Placental epithelial cell (primary cell): ENCODE results near the gene TANC1. TPM values are rescaled to one million over a fixed set of nuclear protein-coding genes. Genes with fewer than 3 reads are reported as not detected.

Experiments
- small RNA-seq: library from RNA; depleted of rRNA; stranded (forward); fragments of <200 nt; gene quantifications from one replicate; pipeline ENCODE3, GENCODE V24; 2012
- total RNA-seq: library from RNA; depleted of rRNA; stranded (reverse); fragments of >200 nt; gene quantifications from 2 replicates; pipeline ENCODE4 v1.2.3, GENCODE V29; 2012

Gene TANC1
- 21.6 TPM in 2 replicates for total RNA-seq

DNA sequence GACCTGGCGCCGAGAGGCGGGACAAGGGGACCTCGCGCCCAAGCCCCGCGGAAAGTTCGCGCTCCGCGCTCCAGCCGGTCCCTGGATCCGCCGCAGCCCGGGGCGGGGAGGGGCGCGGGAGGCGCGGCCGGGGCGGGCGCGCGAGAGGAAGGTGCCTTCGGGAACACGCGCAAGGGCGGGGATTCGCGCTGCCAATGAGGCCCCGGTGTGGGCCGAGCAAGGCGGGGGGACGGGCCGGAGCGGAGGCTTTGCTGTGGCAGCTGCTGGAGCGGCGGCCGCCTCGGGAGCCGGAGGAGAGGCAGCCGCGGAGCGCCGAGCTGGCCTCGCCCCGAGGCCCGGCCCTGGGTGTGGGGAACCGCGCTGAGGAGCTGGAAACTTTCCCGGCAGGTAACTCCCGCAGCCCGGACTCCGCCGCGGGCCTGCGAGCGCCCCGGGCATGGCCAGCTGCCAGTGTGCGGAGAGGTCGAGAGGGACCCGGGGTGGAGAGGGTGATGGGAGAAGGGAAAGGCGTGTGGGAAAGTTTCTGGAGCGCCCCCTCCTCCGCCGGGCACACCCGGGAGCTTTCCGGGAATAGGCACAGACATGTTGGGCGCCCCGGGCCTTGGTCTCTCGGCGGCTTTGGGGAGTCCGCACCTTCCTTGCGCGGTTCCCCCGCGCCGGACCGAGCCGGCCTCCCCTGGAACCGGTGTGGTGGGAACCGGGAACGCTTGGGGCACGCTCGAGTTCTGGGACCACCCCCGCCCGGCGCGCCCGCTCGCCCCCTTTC is at the start of gene TANC1:
TSS of gene TANC1 (plus strand) at position 245 of the 766 bp plus-strand sequence. CDS start 97,271 bp downstream, outside the sequence.

Small RNA genes lying within 50 kb of the gene (small RNA-seq; reads per million reads assigned to genes)
- gene MIR6888 = not detected
- not detected for gene RNU2-21P
- gene RNU6-580P = not detected

Other genes with a start within 250 kb of the TANC1 start
- gene DAPL1, start 173.3 kb upstream of the TANC1 start, total RNA-seq = not detected in 2 replicates